HEK293 (cell line): ENCODE data around the gene FILIP1L.

Experiments used
- CTCF ChIA-PET: fragments of 350-600 bp; formaldehyde crosslinking; extraction: SDS; loops from one replicate; lab custom pipeline; 2021; ENCODE audit warnings: antibody characterized with exemption; lab: Yijun Ruan, JAX
- POLR2A ChIA-PET: fragments of 300-600 bp; formaldehyde crosslinking; extraction: SDS; loops from one replicate; lab custom pipeline; 2020; ENCODE audit warnings: antibody characterized with exemption, inconsistent platforms; lab: Yijun Ruan, JAX
- H3K27ac ChIP-seq: fragments of 200-500 bp; sonication (Bioruptor generic); 2 replicates; pipeline ENCODE4 v1.5.1; 2014; ENCODE audit warnings: low read depth, low read length, control low read depth, inconsistent platforms; ENCODE audit errors: extremely low read depth
- H3K36me3 ChIP-seq, 2 experiments: fragments of 200-500 bp in 1 of 2; sonication (Bioruptor generic) in 1 of 2; 1 replicate in 1 of 2; 2 replicates in 1 of 2; pipeline ENCODE4 v1.5.1; 2014 to 2017; ENCODE audit warnings: inconsistent platforms in 2 of 2, low read length in 2 of 2; ENCODE audit not compliant: control insufficient read depth in 2 of 2, insufficient read depth in 1 of 2
- H3K4me1 ChIP-seq: fragments of 200-500 bp; sonication (Bioruptor generic); 2 replicates; pipeline ENCODE4 v1.5.1; 2014; ENCODE audit warnings: mild to moderate bottlenecking, low read length, inconsistent platforms; ENCODE audit not compliant: control insufficient read depth, insufficient read depth
- H3K4me3 ChIP-seq: 2 replicates; pipeline ENCODE4 v1.5.1; 2011; ENCODE audit warnings: low read depth, mild to moderate bottlenecking, control low read depth, low read length, moderate library complexity
- H3K9me3 ChIP-seq: fragments of 200-500 bp; sonication (Bioruptor generic); 2 replicates; pipeline ENCODE4 v1.5.1; 2014; ENCODE audit warnings: low read depth, low read length, inconsistent platforms; ENCODE audit not compliant: control insufficient read depth, insufficient read depth
- CTCF ChIP-seq: fragments of 450-650 bp; formaldehyde crosslinking; IDR thresholded peaks from 2 replicates; pipeline ENCODE4 v1.5.1; 2016; ENCODE audit warnings: missing biosample characterization, missing genetic modification characterization
- KLF1 ChIP-seq: fragments of 450-650 bp; formaldehyde crosslinking; IDR thresholded peaks from 2 replicates; pipeline ENCODE4 v1.5.1; 2016; ENCODE audit warnings: missing biosample characterization, missing genetic modification characterization
- PBX3 ChIP-seq: sonication (generic); formaldehyde crosslinking; IDR thresholded peaks from 2 replicates; pipeline ENCODE4 v1.8.1; 2022; ENCODE audit warnings: mild to moderate bottlenecking, moderate library complexity, missing genetic modification reagents
- ZBTB7A ChIP-seq: fragments of 450-650 bp; formaldehyde crosslinking; IDR thresholded peaks from 2 replicates; pipeline ENCODE4 v1.5.1; 2016; ENCODE audit warnings: low read depth, missing biosample characterization, missing genetic modification characterization
- ZEB2 ChIP-seq: fragments of 450-650 bp; formaldehyde crosslinking; IDR thresholded peaks from 2 replicates; pipeline ENCODE4 v1.5.1; 2016; ENCODE audit warnings: missing biosample characterization, missing genetic modification characterization
- ZNF16 ChIP-seq: fragments of 450-650 bp; formaldehyde crosslinking; IDR thresholded peaks from 2 replicates; pipeline ENCODE4 v1.5.1; 2016; ENCODE audit warnings: low read depth, missing biosample characterization, missing genetic modification characterization
- ZNF239 ChIP-seq: fragments of 450-650 bp; formaldehyde crosslinking; IDR thresholded peaks from 2 replicates; pipeline ENCODE4 v1.5.1; 2016; ENCODE audit warnings: missing biosample characterization, missing genetic modification characterization
- ZNF26 ChIP-seq: fragments of 450-650 bp; formaldehyde crosslinking; IDR thresholded peaks from 2 replicates; pipeline ENCODE4 v1.5.1; 2016; ENCODE audit warnings: missing biosample characterization, missing genetic modification characterization
- ZNF48 ChIP-seq: fragments of 450-650 bp; formaldehyde crosslinking; IDR thresholded peaks from 2 replicates; pipeline ENCODE4 v1.5.1; 2016; ENCODE audit warnings: missing biosample characterization, missing genetic modification characterization
- ZNF488 ChIP-seq: fragments of 450-650 bp; formaldehyde crosslinking; IDR thresholded peaks from 2 replicates; pipeline ENCODE4 v1.5.1; 2016; ENCODE audit warnings: missing biosample characterization, missing genetic modification characterization
- ZNF513 ChIP-seq: fragments of 450-650 bp; IDR thresholded peaks from 2 replicates; pipeline ENCODE4 v1.5.1; 2018; ENCODE audit warnings: missing biosample characterization, missing genetic modification characterization
- ZNF544 ChIP-seq: fragments of 450-650 bp; formaldehyde crosslinking; IDR thresholded peaks from 2 replicates; pipeline ENCODE4 v1.5.0; 2017; ENCODE audit warnings: missing biosample characterization, missing genetic modification characterization
- ZNF639 ChIP-seq: fragments of 450-650 bp; formaldehyde crosslinking; IDR thresholded peaks from 2 replicates; pipeline ENCODE4 v1.5.1; 2016; ENCODE audit warnings: missing biosample characterization, missing genetic modification characterization
- ZNF776 ChIP-seq: fragments of 450-650 bp; formaldehyde crosslinking; IDR thresholded peaks from 2 replicates; pipeline ENCODE4 v1.5.0; 2017; ENCODE audit warnings: missing biosample characterization, missing genetic modification characterization, borderline replicate concordance
- ZSCAN18 ChIP-seq: fragments of 450-650 bp; formaldehyde crosslinking; IDR thresholded peaks from 2 replicates; pipeline ENCODE4 v1.5.1; 2016; ENCODE audit warnings: missing biosample characterization, missing genetic modification characterization

The FILIP1L gene

GRCh38 chr3:100059472-100059871, 54.8 kb downstream of the FILIP1L start:
- no peaks in the 10 kb centered on the region for H3K36me3 ChIP-seq
- no peaks in the 10 kb centered on the region for H3K9me3 ChIP-seq
- ChIA-PET CTCF (interaction anchor here (0.6 to 2.0 kb wide), 3 partner anchors 10 to 218 kb away, joined by 3 to 8 read pairs (median 8); no protein-coding TSS in a partner anchor), POLR2A (no interaction called here)
- H3K27ac ChIP-seq, result no peak overlapping the region
- TF ChIP-seq ZNF16 (tag by site-specific recombination) (no peak), ZBTB7A (tag by site-specific recombination) (no peak), ZEB2 (no peak), CTCF (no peak), ZNF239 (no peak), ZNF48 (tag by site-specific recombination) (no peak), ZSCAN18 (tag by site-specific recombination) (no peak), ZNF776 (tag by site-specific recombination) (no peak), KLF1 (tag by site-specific recombination) (no peak), ZNF488 (tag by site-specific recombination) (no peak), PBX3 (no peak), ZNF26 (no peak), ZNF639 (tag by site-specific recombination) (no peak), ZNF544 (tag by site-specific recombination) (no peak), ZNF513 (tag by site-specific recombination) (no peak)
- H3K4me3 ChIP-seq, result no peak overlapping the region
- H3K4me1 ChIP-seq, result no peaks in the 10 kb centered on the region
